H1 (cell line): ENCODE measurements around the gene SLC22A31. TPM values are rescaled to one million over a fixed set of nuclear protein-coding genes. Genes with fewer than 3 reads are reported as not detected.
A peak's percentile ranks its signal among the peaks of the same experiment; 100 is the strongest.

Experiments
- CTCF ChIA-PET: fragments of 300-600 bp; sonication (Branson Sonifier 250); formaldehyde crosslinking; loops from one replicate; lab custom pipeline; 2021; ENCODE audit not compliant: partially characterized antibody; lab: Charles Lee
- POLR2A ChIA-PET: fragments of 300-600 bp; sonication (Branson Sonifier 250); formaldehyde crosslinking; loops from one replicate; lab custom pipeline; 2021; ENCODE audit warnings: inconsistent platforms; ENCODE audit not compliant: partially characterized antibody; lab: Charles Lee
- DNase-seq, 2 experiments: peaks; one replicate each; pipeline versions ENCODE4 v3.0.0 to v3.0.0-alpha.2; 2010 to 2022; ENCODE audit warnings: low spot score in 2 of 2, low read depth in 1 of 2, mixed read lengths in 1 of 2
- FAIRE-seq: peaks from 2 replicates; lab custom pipeline; 2011; peaks lifted over from hg19 to GRCh38; lab: Jason Lieb, UNC
- H2AFZ ChIP-seq: 2 replicates; pipeline ENCODE4 v1.8.1; 2012; ENCODE audit warnings: low read length, inconsistent platforms
- H2AK5ac ChIP-seq: 2 replicates; pipeline ENCODE4 v1.6.1; 2013; ENCODE audit warnings: low read depth, low read length
- H2BK120ac ChIP-seq: replicated peaks from 2 replicates; pipeline ENCODE3; 2013; ENCODE audit warnings: low read depth, low read length, inconsistent platforms
- H2BK12ac ChIP-seq: 2 replicates; pipeline ENCODE4 v1.6.1; 2013; ENCODE audit warnings: low read depth, low read length
- H2BK15ac ChIP-seq: 2 replicates; pipeline ENCODE4 v1.6.1; 2013; ENCODE audit warnings: low read length
- H2BK20ac ChIP-seq: 2 replicates; pipeline ENCODE4 v1.6.1; 2013; ENCODE audit warnings: low read length
- H2BK5ac ChIP-seq: 2 replicates; pipeline ENCODE4 v1.6.1; 2013; ENCODE audit warnings: low read depth, low read length
- H3K14ac ChIP-seq: 2 replicates; pipeline ENCODE4 v1.6.1; 2013; ENCODE audit warnings: inconsistent platforms; ENCODE audit not compliant: insufficient read length
- H3K18ac ChIP-seq: 2 replicates; pipeline ENCODE4 v1.6.1; 2013; ENCODE audit warnings: low read length; ENCODE audit errors: extremely low read depth
- H3K23ac ChIP-seq: 2 replicates; pipeline ENCODE4 v1.6.1; 2013; ENCODE audit warnings: inconsistent platforms; ENCODE audit not compliant: insufficient read length
- H3K23me2 ChIP-seq: 2 replicates; pipeline ENCODE4 v1.6.1; 2013; ENCODE audit warnings: low read depth, low read length
- H3K27ac ChIP-seq: 2 replicates; pipeline ENCODE4 v1.6.1; 2011; ENCODE audit warnings: low read depth, low read length, inconsistent platforms
- H3K27me3 ChIP-seq, 4 experiments: replicated peaks in 1 of 4; 1 replicate in 1 of 4; 2 replicates in 3 of 4; pipeline versions ENCODE4 v1.6.1 to v1.8.1; 2011 to 2013; ENCODE audit warnings: low read length in 3 of 4, mild to moderate bottlenecking in 3 of 4, inconsistent platforms in 2 of 4, mixed read lengths in 2 of 4, moderate library complexity in 1 of 4; ENCODE audit not compliant: control insufficient read depth in 3 of 4, insufficient read depth in 3 of 4; ENCODE audit errors: extremely low read depth in 1 of 4
- H3K36me3 ChIP-seq, 4 experiments: 2 replicates each; pipeline versions ENCODE4 v1.6.1 to v1.8.1; 2011 to 2013; ENCODE audit warnings: mild to moderate bottlenecking in 4 of 4, low read length in 3 of 4, moderate library complexity in 2 of 4, control low read depth in 1 of 4, inconsistent platforms in 1 of 4; ENCODE audit not compliant: insufficient read depth in 4 of 4, control insufficient read depth in 2 of 4
- H3K4ac ChIP-seq: replicated peaks from 2 replicates; pipeline ENCODE3; 2013; ENCODE audit warnings: low read length, low read depth, mixed read lengths, inconsistent platforms; ENCODE audit not compliant: insufficient read length
- H3K4me1 ChIP-seq, 4 experiments: replicated peaks in 1 of 4; 1 replicate in 1 of 4; 2 replicates in 3 of 4; pipeline versions ENCODE4 v1.6.1 to v1.8.1; 2011 to 2013; ENCODE audit warnings: low read length in 3 of 4, inconsistent platforms in 2 of 4, mixed read lengths in 1 of 4; ENCODE audit not compliant: insufficient read depth in 4 of 4, control insufficient read depth in 3 of 4
- H3K4me2 ChIP-seq, 2 experiments: 2 replicates each; pipeline versions ENCODE4 v1.6.1 to v1.8.1; 2011 to 2013; ENCODE audit warnings: low read depth in 2 of 2, low read length in 2 of 2, control low read depth in 1 of 2, inconsistent platforms in 1 of 2, mild to moderate bottlenecking in 1 of 2; ENCODE audit not compliant: insufficient read depth in 1 of 2
- H3K4me3 ChIP-seq, 4 experiments: fragments of 200-600, 300-600 bp in 1 of 4; sonication (generic), shearing (Covaris generic), sonication (Bioruptor Twin) in 1 of 4; 2 replicates each; pipeline versions ENCODE4 v1.5.1 to v1.8.1; 2011 to 2016; ENCODE audit warnings: low read length in 4 of 4, low read depth in 3 of 4, control low read depth in 2 of 4, inconsistent platforms in 2 of 4, mild to moderate bottlenecking in 2 of 4, mixed read lengths in 1 of 4, moderate library complexity in 1 of 4; ENCODE audit not compliant: insufficient read depth in 2 of 4; ENCODE audit errors: extremely low read depth in 1 of 4
- H3K56ac ChIP-seq: replicated peaks from 2 replicates; pipeline ENCODE3; 2013; ENCODE audit warnings: low read depth, mild to moderate bottlenecking, mixed read lengths, low read length, inconsistent platforms; ENCODE audit not compliant: insufficient read length
- H3K79me1 ChIP-seq: 2 replicates; pipeline ENCODE4 v1.6.1; 2013; ENCODE audit warnings: low read depth, low read length, control low read depth
- H3K79me2 ChIP-seq, 2 experiments: 2 replicates each; pipeline versions ENCODE4 v1.6.1 to v1.8.1; 2012 to 2013; ENCODE audit warnings: low read length in 2 of 2, mild to moderate bottlenecking in 2 of 2, inconsistent platforms in 1 of 2; ENCODE audit not compliant: insufficient read depth in 2 of 2, control insufficient read depth in 1 of 2
- H3K9ac ChIP-seq, 4 experiments: replicated peaks in 1 of 4; 1 replicate in 1 of 4; 2 replicates in 3 of 4; pipeline versions ENCODE4 v1.6.1 to v1.8.1; 2011 to 2013; ENCODE audit warnings: low read depth in 3 of 4, low read length in 3 of 4, control low read depth in 2 of 4, mild to moderate bottlenecking in 2 of 4, moderate library complexity in 2 of 4, inconsistent platforms in 1 of 4; ENCODE audit errors: extremely low read depth in 1 of 4
- H3K9me3 ChIP-seq, 2 experiments: 2 replicates each; pipeline versions ENCODE4 v1.6.1 to v1.8.1; 2012 to 2013; ENCODE audit warnings: mild to moderate bottlenecking in 2 of 2, moderate library complexity in 2 of 2, control low read depth in 1 of 2, inconsistent platforms in 1 of 2, low read depth in 1 of 2, low read length in 1 of 2, mixed read lengths in 1 of 2; ENCODE audit not compliant: insufficient read depth in 2 of 2
- H4K20me1 ChIP-seq, 2 experiments: replicated peaks in 1 of 2; 2 replicates each; pipeline versions ENCODE3 to v1.8.1; 2011 to 2013; ENCODE audit warnings: inconsistent platforms in 2 of 2, low read length in 2 of 2, mild to moderate bottlenecking in 1 of 2; ENCODE audit not compliant: insufficient read depth in 2 of 2, control insufficient read depth in 1 of 2
- H4K5ac ChIP-seq: 2 replicates; pipeline ENCODE4 v1.6.1; 2013; ENCODE audit warnings: low read length, low read depth, mixed read lengths, inconsistent platforms; ENCODE audit not compliant: insufficient read length
- H4K8ac ChIP-seq: 2 replicates; pipeline ENCODE4 v1.8.0; 2013; ENCODE audit warnings: mild to moderate bottlenecking, moderate library complexity, low read length, inconsistent platforms; ENCODE audit not compliant: insufficient read depth; ENCODE audit errors: extremely low read depth
- H4K91ac ChIP-seq: replicated peaks from 2 replicates; pipeline ENCODE3; 2013; ENCODE audit warnings: low read length, mixed read lengths, inconsistent platforms; ENCODE audit not compliant: insufficient read length
- CBX5 ChIP-seq: fragments of 300-800, 300-1000 bp; sonication (generic); IDR thresholded peaks from 2 replicates; pipeline ENCODE4 v1.7.1; 2016; ENCODE audit warnings: antibody characterized with exemption, low read length, low read depth
- JUN ChIP-seq: IDR thresholded peaks from 2 replicates; pipeline ENCODE4 v1.6.1; 2011; ENCODE audit warnings: low read depth, mild to moderate bottlenecking, improper control_type of control experiment, low read length
- POLR2A ChIP-seq, 2 experiments: IDR thresholded peaks; 1 replicate in 1 of 2; 2 replicates in 1 of 2; pipeline ENCODE4 v1.6.1; 2011; ENCODE audit warnings: low read depth in 2 of 2, low read length in 2 of 2, mild to moderate bottlenecking in 2 of 2; ENCODE audit errors: control extremely low read depth in 1 of 2
- SIX5 ChIP-seq: IDR thresholded peaks from 2 replicates; pipeline ENCODE4 v1.6.1; 2011; ENCODE audit warnings: mild to moderate bottlenecking, low read depth, low read length
- TBP ChIP-seq: IDR thresholded peaks from 2 replicates; pipeline ENCODE4 v1.6.1; 2011; ENCODE audit warnings: low read depth, low read length, improper control_type of control experiment
- TCF12 ChIP-seq: IDR thresholded peaks from 2 replicates; pipeline ENCODE4 v1.6.1; 2011; ENCODE audit warnings: low read depth, mild to moderate bottlenecking, low read length
- WGBS, 2 experiments: shearing (Covaris generic) in 1 of 2; methylation state at CpG; one replicate each; pipeline versions ENCODE4 v1.1.6 to v1.1.7; 2013 to 2015; ENCODE audit warnings: low lambda C conversion rate in 2 of 2, mixed read lengths in 2 of 2, inconsistent platforms in 1 of 2, low coverage in 1 of 2, missing lambda C conversion rate in 1 of 2; ENCODE audit not compliant: insufficient replicate concordance in 2 of 2, insufficient coverage in 1 of 2, insufficient read length in 1 of 2; ENCODE audit errors: extremely low coverage in 1 of 2, missing lambda C conversion rate in 1 of 2; 5-methylcytosine and 5-hydroxymethylcytosine counted together
- polyA plus RNA-seq, 7 experiments: library from polyadenylated mRNA; depleted of rRNA in 3 of 7; stranded (reverse) in 5 of 7; unstranded in 2 of 7; fragments of >200 nt in 5 of 7; fragments of 200-250 nt in 2 of 7; gene quantifications; 1 replicate in 5 of 7; 2 replicates in 1 of 7; 4 replicates in 1 of 7; pipeline versions ENCODE4 v1.2.1 to v1.2.3, GENCODE V29; 2011 to 2013; ENCODE audit warnings: missing spikeins in 2 of 7, mixed read lengths in 2 of 7
- total RNA-seq: library from RNA; stranded (reverse); fragmentation: NEBNext Ultra II Directional; extraction: Animal tissue kit (Norgen Biotek cat#: 25700); gene quantifications from 2 replicates; pipeline ENCODE4 v1.2.1, GENCODE V29; 2021

Gene SLC22A31
- total and polyA plus RNA-seq, 2 of the 8 experiments (the other 6 are each of a cell fraction or from before 2014, with no cell fraction given), result 7.7 to 10.6 TPM

- Histone ChIP-seq H3K4me1 (peaks cover 0 to 22% (median 13%) of the 10 kb centered on the region in 4 experiments; a peak in 6 of 7 replicates), H2BK120ac (no peak overlapping the region), H2BK20ac (0 out of 2 replicates have a peak overlapping the region, but pooled peaks have one; percentile 18), H2BK5ac (peak overlapping the region; percentile 44; the same call in 1 of the 2 replicates), H3K9me3 (no peaks in the 10 kb centered on the region), H3K79me1 (no peaks in the 10 kb centered on the region), H3K23me2 (peaks cover 5% of the 10 kb centered on the region), H3K27me3 (peaks cover 0 to 7% (median under 1%) of the 10 kb centered on the region in 4 experiments; a peak in 3 of 7 replicates), H2AFZ (no peak overlapping the region), H3K27ac (no peak overlapping the region), H4K91ac (no peak overlapping the region), H3K23ac (no peak overlapping the region), H2BK15ac (no peak overlapping the region), H4K5ac (no peak overlapping the region), H3K79me2 (no peaks in the 10 kb centered on the region), H4K20me1 (peaks cover 0 to 2% of the 10 kb centered on the region in 2 experiments), H3K36me3 (no peaks in the 10 kb centered on the region), H2AK5ac (peak overlapping the region; percentile 93; the same call in 1 of the 2 replicates), H4K8ac (peak overlapping the region; percentile 14; the same call in 1 of the 2 replicates), H3K56ac (no peak overlapping the region), H3K4ac (no peak overlapping the region), H3K14ac (no peak overlapping the region), H2BK12ac (peak overlapping the region; percentile 80; the same call in 1 of the 2 replicates), H3K4me3 (no peak overlapping the region), H3K9ac (no peak overlapping the region), H3K4me2 (no peak overlapping the region), H3K18ac (peak overlapping the region; percentile 19; the same call in 1 of the 2 replicates)
- CTCF ChIA-PET, result interaction anchor here (2.0 to 3.0 kb wide), 2 partner anchors 15 to 24 kb away, joined by 4 to 10 read pairs; partner anchors contain the start of gene SLC22A31
- WGBS, 2 experiments, result 81% methylated on average over 16 of the region's 20 CpGs; no CpG with 5 or more reads in 1 of the 2 experiments
- DNase-seq (peak in 1 of 2 experiments; percentile 42), FAIRE-seq (no peak)
- POLR2A ChIA-PET, result no interaction called here
- TF ChIP-seq JUN, result no peak
- TF ChIP-seq CBX5, result no peak
- no peak for TF ChIP-seq SIX5
- no peak for TF ChIP-seq TCF12
- TF ChIP-seq POLR2A (IDR thresholded peaks at IDR 0.05; ENCODE audit: control extremely low read depth in 1 of 2, low read depth in 2 of 2, low read length in 2 of 2), result no peak
- no peak for TF ChIP-seq TBP
Measured at GRCh38 chr16:89175280-89176146, 24.8 kb downstream of the SLC22A31 start.
